WTC11 (cell line): ENCODE results near the gene IL17RC. TPM values are rescaled to one million over a fixed set of nuclear protein-coding genes. Genes with fewer than 3 reads are reported as not detected.

Source experiments
- ATF2 ChIP-seq: sonication (generic); formaldehyde crosslinking; IDR thresholded peaks from 2 replicates; pipeline ENCODE4 v1.8.1; 2022; ENCODE audit warnings: low read depth, missing genetic modification reagents, borderline replicate concordance
- E2F5 ChIP-seq: sonication (generic); formaldehyde crosslinking; IDR thresholded peaks from 2 replicates; pipeline ENCODE4 v1.8.1; 2022; ENCODE audit warnings: mild to moderate bottlenecking, moderate library complexity, missing genetic modification reagents
- ETV6 ChIP-seq: sonication (generic); formaldehyde crosslinking; IDR thresholded peaks from 2 replicates; pipeline ENCODE4 v1.8.1; 2022; ENCODE audit warnings: mild to moderate bottlenecking, missing genetic modification reagents
- FOXP1 ChIP-seq: sonication (generic); formaldehyde crosslinking; IDR thresholded peaks from 2 replicates; pipeline ENCODE4 v1.8.0; 2022; ENCODE audit warnings: missing genetic modification reagents, mild to moderate bottlenecking, moderate library complexity, borderline replicate concordance
- IRF1 ChIP-seq: sonication (generic); formaldehyde crosslinking; IDR thresholded peaks from 2 replicates; pipeline ENCODE4 v1.8.0; 2023; ENCODE audit warnings: missing genetic modification reagents
- IRF2 ChIP-seq: sonication (generic); formaldehyde crosslinking; IDR thresholded peaks from 2 replicates; pipeline ENCODE4 v1.8.0; 2022; ENCODE audit warnings: low read depth, missing genetic modification reagents, borderline replicate concordance
- MXD4 ChIP-seq: fragments of 250-450 bp; sonication (Bioruptor Pico); IDR thresholded peaks from 2 replicates; pipeline ENCODE4 v1.8.0; 2021; ENCODE audit warnings: mild to moderate bottlenecking, moderate library complexity, borderline replicate concordance
- OVOL2 ChIP-seq: fragments of 250-450 bp; sonication (Bioruptor Pico); IDR thresholded peaks from 2 replicates; pipeline ENCODE4 v1.9.0; 2021; ENCODE audit warnings: mild to moderate bottlenecking, borderline replicate concordance
- RELA ChIP-seq: sonication (generic); formaldehyde crosslinking; IDR thresholded peaks from 2 replicates; pipeline ENCODE4 v1.8.1; 2022; ENCODE audit warnings: missing genetic modification reagents, mild to moderate bottlenecking, borderline replicate concordance
- RORB ChIP-seq: fragments of 250-450 bp; sonication (Bioruptor Pico); IDR thresholded peaks from 2 replicates; pipeline ENCODE4 v1.9.0; 2021; ENCODE audit warnings: mild to moderate bottlenecking
- TCF7 ChIP-seq: sonication (generic); formaldehyde crosslinking; IDR thresholded peaks from 2 replicates; pipeline ENCODE4 v1.8.0; 2022; ENCODE audit warnings: mild to moderate bottlenecking, low read depth, missing genetic modification reagents, moderate library complexity
- ZBTB21 ChIP-seq: sonication (generic); formaldehyde crosslinking; IDR thresholded peaks from 2 replicates; pipeline ENCODE4 v1.8.1; 2023; ENCODE audit warnings: mild to moderate bottlenecking, missing genetic modification reagents, borderline replicate concordance
- ZBTB43 ChIP-seq: sonication (generic); formaldehyde crosslinking; IDR thresholded peaks from 2 replicates; pipeline ENCODE4 v1.8.1; 2023; ENCODE audit warnings: mild to moderate bottlenecking, missing genetic modification reagents
- ZNF121 ChIP-seq: sonication (generic); formaldehyde crosslinking; IDR thresholded peaks from 2 replicates; pipeline ENCODE4 v1.8.0; 2023; ENCODE audit warnings: missing genetic modification reagents
- ZNF416 ChIP-seq: fragments of 250-450 bp; sonication (Bioruptor Pico); IDR thresholded peaks from 2 replicates; pipeline ENCODE4 v1.9.0; 2021; ENCODE audit warnings: mild to moderate bottlenecking, inconsistent platforms
- ZNF532 ChIP-seq: fragments of 250-450 bp; sonication (Bioruptor Pico); IDR thresholded peaks from 2 replicates; pipeline ENCODE4 v1.9.0; 2021; ENCODE audit warnings: mild to moderate bottlenecking, borderline replicate concordance
- ZNF671 ChIP-seq: fragments of 250-450 bp; sonication (Bioruptor Pico); IDR thresholded peaks from 2 replicates; pipeline ENCODE4 v1.8.0; 2021; ENCODE audit warnings: mild to moderate bottlenecking
- total RNA-seq: library from RNA; stranded (reverse); gene quantifications from 3 replicates; pipeline ENCODE4 v1.2.3, GENCODE V29; 2021
- TF ChIP-seq, protein P1 (sequence below): fragments of 250-450 bp; sonication (Bioruptor Pico); IDR thresholded peaks from 2 replicates; pipeline ENCODE4 v1.9.0; 2021; ENCODE audit warnings: mild to moderate bottlenecking
- TF ChIP-seq, protein P2 (sequence below): sonication (generic); formaldehyde crosslinking; IDR thresholded peaks from 2 replicates; pipeline ENCODE4 v1.8.1; 2022; ENCODE audit warnings: missing genetic modification reagents, borderline replicate concordance
- TF ChIP-seq, protein P3 (sequence below): sonication (generic); formaldehyde crosslinking; conservative IDR thresholded peaks from 2 replicates; pipeline ENCODE4 v1.8.1; 2022; ENCODE audit warnings: mild to moderate bottlenecking, missing genetic modification reagents
- TF ChIP-seq, protein P4 (sequence below): sonication (generic); formaldehyde crosslinking; IDR thresholded peaks from 2 replicates; pipeline ENCODE4 v1.8.0; 2022; ENCODE audit warnings: mild to moderate bottlenecking, missing genetic modification reagents

Gene IL17RC
- total RNA-seq, 1 experiment from 2014 or later = 10.1 TPM

DNA sequence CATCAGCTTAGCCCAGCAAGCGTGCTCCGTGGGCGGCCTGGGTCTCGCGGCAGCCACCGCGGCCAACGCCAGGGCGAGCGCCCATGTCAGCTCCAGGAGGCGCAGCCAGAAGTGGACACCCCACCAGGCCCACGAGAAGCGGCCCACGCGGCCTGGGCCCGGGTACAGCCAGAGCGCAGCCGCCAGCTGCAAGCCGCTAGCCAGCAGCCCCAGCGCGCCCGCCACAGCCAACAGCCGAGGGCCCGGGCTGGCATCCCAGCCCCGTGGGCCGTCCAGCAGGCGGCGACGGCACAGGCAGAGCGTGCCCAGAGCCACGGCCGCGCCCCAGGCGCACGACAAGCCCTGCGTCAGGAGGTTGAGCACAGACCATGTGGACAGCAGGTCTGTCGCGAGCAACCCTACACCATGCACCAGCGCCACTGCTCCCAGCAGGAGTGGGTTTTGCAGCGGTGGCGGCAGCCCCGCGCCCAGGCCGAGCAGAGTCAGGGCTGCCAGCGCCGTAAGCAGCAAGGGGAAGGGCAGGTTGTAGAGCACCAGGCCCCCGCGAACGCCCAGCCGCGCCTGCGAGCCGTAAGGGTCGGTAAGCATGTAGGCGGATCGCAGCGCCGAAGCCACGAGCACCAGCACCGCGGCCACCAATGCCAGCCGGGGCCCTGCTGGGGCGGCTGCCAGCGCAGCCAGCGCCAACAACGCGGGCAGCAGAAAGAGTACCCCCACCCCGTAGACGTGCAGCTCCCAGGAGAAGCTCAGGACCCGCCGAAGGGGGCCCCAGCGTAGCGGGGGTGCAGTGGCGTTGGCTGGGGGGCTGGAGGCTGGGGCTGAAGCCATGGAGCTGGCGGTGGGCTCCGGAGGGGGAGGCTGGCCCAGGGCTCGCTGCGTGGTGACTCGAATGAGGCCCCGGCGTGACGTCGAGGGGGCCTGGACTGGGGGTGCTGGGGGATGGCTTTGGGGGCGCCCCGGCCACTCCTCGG, 30.4 kb downstream of the IL17RC start (continued):
- TF ChIP-seq ZBTB43 (CRISPR knock-in tag) (0 out of 2 replicates have a peak, but pooled peaks have one; percentile 71), E2F5 (peak; percentile 61; the same call in 1 of the 2 replicates), MXD4 (CRISPR knock-in tag) (no peak), ZNF532 (CRISPR knock-in tag) (no peak), ZBTB21 (CRISPR knock-in tag) (no peak), OVOL2 (no peak), IRF2 (CRISPR knock-in tag) (no peak), ZNF671 (CRISPR knock-in tag) (no peak), RELA (CRISPR knock-in tag) (peak; percentile 81), RORB (CRISPR knock-in tag) (no peak), ETV6 (CRISPR knock-in tag) (no peak), ATF2 (no peak), ZNF416 (CRISPR knock-in tag) (no peak), IRF1 (CRISPR knock-in tag) (peak; percentile 38; the same call in 1 of the 2 replicates), ZNF121 (CRISPR knock-in tag) (no peak), TCF7 (CRISPR knock-in tag) (no peak), FOXP1 (CRISPR knock-in tag) (peak; percentile 17; the same call in 1 of the 2 replicates)
- TF ChIP-seq, protein P1, sequence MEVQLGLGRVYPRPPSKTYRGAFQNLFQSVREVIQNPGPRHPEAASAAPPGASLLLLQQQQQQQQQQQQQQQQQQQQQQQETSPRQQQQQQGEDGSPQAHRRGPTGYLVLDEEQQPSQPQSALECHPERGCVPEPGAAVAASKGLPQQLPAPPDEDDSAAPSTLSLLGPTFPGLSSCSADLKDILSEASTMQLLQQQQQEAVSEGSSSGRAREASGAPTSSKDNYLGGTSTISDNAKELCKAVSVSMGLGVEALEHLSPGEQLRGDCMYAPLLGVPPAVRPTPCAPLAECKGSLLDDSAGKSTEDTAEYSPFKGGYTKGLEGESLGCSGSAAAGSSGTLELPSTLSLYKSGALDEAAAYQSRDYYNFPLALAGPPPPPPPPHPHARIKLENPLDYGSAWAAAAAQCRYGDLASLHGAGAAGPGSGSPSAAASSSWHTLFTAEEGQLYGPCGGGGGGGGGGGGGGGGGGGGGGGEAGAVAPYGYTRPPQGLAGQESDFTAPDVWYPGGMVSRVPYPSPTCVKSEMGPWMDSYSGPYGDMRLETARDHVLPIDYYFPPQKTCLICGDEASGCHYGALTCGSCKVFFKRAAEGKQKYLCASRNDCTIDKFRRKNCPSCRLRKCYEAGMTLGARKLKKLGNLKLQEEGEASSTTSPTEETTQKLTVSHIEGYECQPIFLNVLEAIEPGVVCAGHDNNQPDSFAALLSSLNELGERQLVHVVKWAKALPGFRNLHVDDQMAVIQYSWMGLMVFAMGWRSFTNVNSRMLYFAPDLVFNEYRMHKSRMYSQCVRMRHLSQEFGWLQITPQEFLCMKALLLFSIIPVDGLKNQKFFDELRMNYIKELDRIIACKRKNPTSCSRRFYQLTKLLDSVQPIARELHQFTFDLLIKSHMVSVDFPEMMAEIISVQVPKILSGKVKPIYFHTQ (CRISPR knock-in tag) = no peak
- TF ChIP-seq, protein P2, sequence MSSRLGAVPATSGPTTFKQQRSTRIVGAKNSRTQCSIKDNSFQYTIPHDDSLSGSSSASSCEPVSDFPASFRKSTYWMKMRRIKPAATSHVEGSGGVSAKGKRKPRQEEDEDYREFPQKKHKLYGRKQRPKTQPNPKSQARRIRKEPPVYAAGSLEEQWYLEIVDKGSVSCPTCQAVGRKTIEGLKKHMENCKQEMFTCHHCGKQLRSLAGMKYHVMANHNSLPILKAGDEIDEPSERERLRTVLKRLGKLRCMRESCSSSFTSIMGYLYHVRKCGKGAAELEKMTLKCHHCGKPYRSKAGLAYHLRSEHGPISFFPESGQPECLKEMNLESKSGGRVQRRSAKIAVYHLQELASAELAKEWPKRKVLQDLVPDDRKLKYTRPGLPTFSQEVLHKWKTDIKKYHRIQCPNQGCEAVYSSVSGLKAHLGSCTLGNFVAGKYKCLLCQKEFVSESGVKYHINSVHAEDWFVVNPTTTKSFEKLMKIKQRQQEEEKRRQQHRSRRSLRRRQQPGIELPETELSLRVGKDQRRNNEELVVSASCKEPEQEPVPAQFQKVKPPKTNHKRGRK (CRISPR knock-in tag) = no peak
- TF ChIP-seq, protein P3, sequence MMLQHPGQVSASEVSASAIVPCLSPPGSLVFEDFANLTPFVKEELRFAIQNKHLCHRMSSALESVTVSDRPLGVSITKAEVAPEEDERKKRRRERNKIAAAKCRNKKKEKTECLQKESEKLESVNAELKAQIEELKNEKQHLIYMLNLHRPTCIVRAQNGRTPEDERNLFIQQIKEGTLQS (CRISPR knock-in tag) = no peak
- TF ChIP-seq, protein P4, sequence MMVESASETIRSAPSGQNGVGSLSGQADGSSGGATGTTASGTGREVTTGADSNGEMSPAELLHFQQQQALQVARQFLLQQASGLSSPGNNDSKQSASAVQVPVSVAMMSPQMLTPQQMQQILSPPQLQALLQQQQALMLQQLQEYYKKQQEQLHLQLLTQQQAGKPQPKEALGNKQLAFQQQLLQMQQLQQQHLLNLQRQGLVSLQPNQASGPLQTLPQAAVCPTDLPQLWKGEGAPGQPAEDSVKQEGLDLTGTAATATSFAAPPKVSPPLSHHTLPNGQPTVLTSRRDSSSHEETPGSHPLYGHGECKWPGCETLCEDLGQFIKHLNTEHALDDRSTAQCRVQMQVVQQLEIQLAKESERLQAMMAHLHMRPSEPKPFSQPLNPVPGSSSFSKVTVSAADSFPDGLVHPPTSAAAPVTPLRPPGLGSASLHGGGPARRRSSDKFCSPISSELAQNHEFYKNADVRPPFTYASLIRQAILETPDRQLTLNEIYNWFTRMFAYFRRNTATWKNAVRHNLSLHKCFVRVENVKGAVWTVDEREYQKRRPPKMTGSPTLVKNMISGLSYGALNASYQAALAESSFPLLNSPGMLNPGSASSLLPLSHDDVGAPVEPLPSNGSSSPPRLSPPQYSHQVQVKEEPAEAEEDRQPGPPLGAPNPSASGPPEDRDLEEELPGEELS (CRISPR knock-in tag) = 0 out of 2 replicates have a peak, but pooled peaks have one; percentile 54
